Astrocyte (in vitro differentiated cells and primary cell): ENCODE data around the gene DAAM2. TPM values are rescaled to one million over a fixed set of nuclear protein-coding genes. Genes with fewer than 3 reads are reported as not detected.

Experiments
- DNase-seq: peaks from one replicate; pipeline ENCODE4 v3.0.0-alpha.2; 2010; ENCODE audit warnings: low read depth
- FAIRE-seq: peaks from 2 replicates; lab custom pipeline; 2011; peaks lifted over from hg19 to GRCh38; lab: Jason Lieb, UNC
- H2AFZ ChIP-seq: 2 replicates; pipeline ENCODE4 v1.6.0; 2012; ENCODE audit warnings: low read depth, low read length, inconsistent platforms
- H3K27ac ChIP-seq: 2 replicates; pipeline ENCODE4 v1.5.1; 2011; ENCODE audit warnings: low read depth, low read length, inconsistent platforms
- H3K27me3 ChIP-seq: 2 replicates; pipeline ENCODE4 v1.6.0; 2011; ENCODE audit warnings: low read length, inconsistent platforms; ENCODE audit not compliant: insufficient read depth
- H3K36me3 ChIP-seq: 2 replicates; pipeline ENCODE4 v1.5.1; 2011; ENCODE audit warnings: low read length, inconsistent platforms; ENCODE audit not compliant: insufficient read depth
- H3K4me1 ChIP-seq: 2 replicates; pipeline ENCODE4 v1.5.1; 2011; ENCODE audit warnings: low read length, inconsistent platforms; ENCODE audit not compliant: insufficient read depth
- H3K4me2 ChIP-seq: 2 replicates; pipeline ENCODE4 v1.6.0; 2012; ENCODE audit warnings: low read length, inconsistent platforms
- H3K4me3 ChIP-seq: 2 replicates; pipeline ENCODE4 v1.5.1; 2011; ENCODE audit warnings: low read depth, mild to moderate bottlenecking, low read length, inconsistent platforms; ENCODE audit not compliant: insufficient read depth
- H3K79me2 ChIP-seq: 2 replicates; pipeline ENCODE4 v1.6.0; 2012; ENCODE audit warnings: mild to moderate bottlenecking, low read length, inconsistent platforms; ENCODE audit not compliant: insufficient read depth
- H3K9ac ChIP-seq: 2 replicates; pipeline ENCODE4 v1.6.0; 2012; ENCODE audit warnings: mild to moderate bottlenecking, low read length, inconsistent platforms
- H3K9me3 ChIP-seq: 2 replicates; pipeline ENCODE4 v1.5.1; 2012; ENCODE audit warnings: low read depth, mild to moderate bottlenecking, low read length, inconsistent platforms; ENCODE audit not compliant: insufficient read depth
- H4K20me1 ChIP-seq: 2 replicates; pipeline ENCODE4 v1.6.0; 2012; ENCODE audit warnings: low read length, inconsistent platforms; ENCODE audit not compliant: insufficient read depth
- H3K27ac Mint-ChIP-seq: one replicate; pipeline ENCODE4 v1.8.0; 2021; ENCODE audit warnings: mild to moderate bottlenecking, mixed read lengths; ENCODE audit not compliant: unreplicated experiment
- H3K27me3 Mint-ChIP-seq: one replicate; pipeline ENCODE4 v1.8.0; 2021; ENCODE audit warnings: low read depth, mixed read lengths; ENCODE audit not compliant: unreplicated experiment
- H3K36me3 Mint-ChIP-seq: one replicate; pipeline ENCODE4 v1.8.0; 2021; ENCODE audit warnings: low read depth, mixed read lengths; ENCODE audit not compliant: unreplicated experiment
- H3K4me1 Mint-ChIP-seq: one replicate; pipeline ENCODE4 v1.8.0; 2021; ENCODE audit warnings: low read depth, mixed read lengths; ENCODE audit not compliant: unreplicated experiment
- H3K4me3 Mint-ChIP-seq: one replicate; pipeline ENCODE4 v1.8.0; 2021; ENCODE audit warnings: mild to moderate bottlenecking, moderate library complexity, mixed read lengths; ENCODE audit not compliant: unreplicated experiment
- H3K9me3 Mint-ChIP-seq: one replicate; pipeline ENCODE4 v1.8.0; 2021; ENCODE audit warnings: mild to moderate bottlenecking, mixed read lengths; ENCODE audit not compliant: unreplicated experiment
- CTCF ChIP-seq: IDR thresholded peaks from 2 replicates; pipeline ENCODE4 v1.5.1; 2011; ENCODE audit warnings: low read depth, mild to moderate bottlenecking, inconsistent platforms, low read length, moderate library complexity; ENCODE audit not compliant: insufficient read depth
- EZH2 ChIP-seq: IDR thresholded peaks from 2 replicates; pipeline ENCODE4 v1.6.1; 2012; ENCODE audit warnings: mild to moderate bottlenecking, low read length, inconsistent platforms; ENCODE audit not compliant: insufficient read depth
- total RNA-seq: library from RNA; stranded (reverse); gene quantifications from 2 replicates; pipeline ENCODE4 v1.2.1, GENCODE V29; 2021

The DAAM2 gene
- total RNA-seq, 1 donor from 2014 or later = 38.4 TPM

- no peaks in the 10 kb centered on the region for H3K9me3 ChIP-seq
- H3K27ac ChIP-seq = no peak overlapping the region
- H3K4me3 Mint-ChIP-seq = no peak overlapping the region
- no peaks in the 10 kb centered on the region for H3K27me3 ChIP-seq
- no peaks in the 10 kb centered on the region for H4K20me1 ChIP-seq
- no peaks in the 10 kb centered on the region for H3K9me3 Mint-ChIP-seq
- DNase-seq (no peak), FAIRE-seq (no peak)
- TF ChIP-seq CTCF (no peak), EZH2 (no peak)
- H2AFZ ChIP-seq = no peak overlapping the region
- no peaks in the 10 kb centered on the region for H3K27me3 Mint-ChIP-seq
- H3K27ac Mint-ChIP-seq = no peak overlapping the region
- H3K4me1 Mint-ChIP-seq = peaks cover 4% of the 10 kb centered on the region
- no peak overlapping the region for H3K9ac ChIP-seq
- no peaks in the 10 kb centered on the region for H3K36me3 ChIP-seq
- no peak overlapping the region for H3K4me3 ChIP-seq
- peaks cover 19% of the 10 kb centered on the region for H3K36me3 Mint-ChIP-seq
- no peak overlapping the region for H3K4me2 ChIP-seq
- no peaks in the 10 kb centered on the region for H3K4me1 ChIP-seq
- no peaks in the 10 kb centered on the region for H3K79me2 ChIP-seq
Observed at GRCh38 chr6:39920157-39920556, 128.0 kb downstream of the DAAM2 start.

DNA sequence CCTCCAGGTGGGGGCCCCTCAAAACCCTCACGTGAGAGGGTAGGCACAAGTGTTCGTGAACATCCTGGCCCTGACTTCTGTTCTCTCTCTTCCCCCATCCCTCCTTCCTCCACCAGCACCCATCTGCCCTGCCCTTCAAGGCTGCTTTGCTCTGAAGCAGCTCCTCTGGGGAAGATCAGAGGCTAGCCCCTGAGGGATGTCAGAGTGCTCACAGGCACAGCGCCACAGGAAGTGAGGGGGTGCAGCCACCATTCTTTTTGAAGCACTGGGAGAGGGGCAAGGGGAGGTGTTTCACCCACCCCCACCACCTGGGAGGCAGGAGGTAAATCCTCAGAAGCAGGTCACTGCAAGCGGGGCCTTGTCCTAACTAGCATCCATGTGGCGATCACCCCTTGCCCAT lies 130.6 kb downstream of the DAAM2 start:
- Mint-ChIP-seq H3K27ac (no peak overlapping the region), H3K36me3 (peaks cover 20% of the 10 kb centered on the region), H3K27me3 (no peaks in the 10 kb centered on the region), H3K4me3 (no peak overlapping the region), H3K4me1 (peaks cover 11% of the 10 kb centered on the region), H3K9me3 (no peaks in the 10 kb centered on the region)
- no peak overlapping the region for H3K4me3 ChIP-seq
- H3K4me1 ChIP-seq = peaks cover 8% of the 10 kb centered on the region
- H3K9ac ChIP-seq = no peak overlapping the region
- no peaks in the 10 kb centered on the region for H3K79me2 ChIP-seq
- H3K36me3 ChIP-seq = no peaks in the 10 kb centered on the region
- no peaks in the 10 kb centered on the region for H3K9me3 ChIP-seq
- H3K27ac ChIP-seq = no peak overlapping the region
- no peak overlapping the region for H2AFZ ChIP-seq
- peaks cover 4% of the 10 kb centered on the region for H4K20me1 ChIP-seq
- no peak for FAIRE-seq
- no peak overlapping the region for H3K4me2 ChIP-seq
- H3K27me3 ChIP-seq = no peaks in the 10 kb centered on the region
- no peak for DNase-seq
- TF ChIP-seq CTCF (no peak), EZH2 (no peak)

- Mint-ChIP-seq H3K9me3 (no peaks in the 10 kb centered on the region), H3K27me3 (no peaks in the 10 kb centered on the region), H3K36me3 (peaks cover 22% of the 10 kb centered on the region), H3K27ac (no peak overlapping the region), H3K4me3 (no peak overlapping the region), H3K4me1 (peaks cover 7% of the 10 kb centered on the region)
- Histone ChIP-seq H3K79me2 (no peaks in the 10 kb centered on the region), H3K27me3 (no peaks in the 10 kb centered on the region), H2AFZ (no peak overlapping the region), H3K9ac (no peak overlapping the region), H3K4me2 (no peak overlapping the region), H3K4me3 (no peak overlapping the region), H4K20me1 (peaks cover 4% of the 10 kb centered on the region), H3K36me3 (no peaks in the 10 kb centered on the region), H3K9me3 (no peaks in the 10 kb centered on the region), H3K4me1 (peaks cover 8% of the 10 kb centered on the region), H3K27ac (no peak overlapping the region)
- DNase-seq (no peak), FAIRE-seq (no peak)
- no peak for TF ChIP-seq CTCF
- TF ChIP-seq EZH2 = no peak
Observed at GRCh38 chr6:39923394-39923793, 131.2 kb downstream of the DAAM2 start.
